RKO (cell line): ENCODE measurements around the gene LRRC1.
A peak's percentile ranks its signal among the peaks of the same experiment; 100 is the strongest.
"Not testable (repeated sequence)": the region's sequence is repeated elsewhere in the genome, so short reads cannot be mapped to it uniquely, and the experiment has no call there.

Experiments
- DNase-seq: peaks from one replicate; pipeline ENCODE4 v3.0.0-alpha.2; 2016; ENCODE audit warnings: low spot score

Gene LRRC1

DNA sequence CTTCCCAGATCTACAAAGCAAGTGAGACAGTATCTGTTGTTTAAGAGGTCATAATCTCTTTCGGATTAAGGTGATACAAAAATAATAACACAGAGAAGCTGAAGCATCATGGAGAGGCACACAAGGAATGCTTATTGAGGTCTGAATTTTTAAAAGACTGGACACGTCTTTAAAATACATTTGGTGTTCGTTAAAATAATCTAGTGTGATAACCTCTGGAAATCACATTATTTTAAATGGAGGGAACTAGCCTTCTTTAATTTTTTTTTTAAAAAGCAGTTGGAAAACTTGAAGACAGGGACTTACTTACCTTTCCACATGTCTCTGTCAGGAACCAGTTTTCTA is 1.9 kb upstream of the LRRC1 start:
- DNase-seq: no peak

DNA sequence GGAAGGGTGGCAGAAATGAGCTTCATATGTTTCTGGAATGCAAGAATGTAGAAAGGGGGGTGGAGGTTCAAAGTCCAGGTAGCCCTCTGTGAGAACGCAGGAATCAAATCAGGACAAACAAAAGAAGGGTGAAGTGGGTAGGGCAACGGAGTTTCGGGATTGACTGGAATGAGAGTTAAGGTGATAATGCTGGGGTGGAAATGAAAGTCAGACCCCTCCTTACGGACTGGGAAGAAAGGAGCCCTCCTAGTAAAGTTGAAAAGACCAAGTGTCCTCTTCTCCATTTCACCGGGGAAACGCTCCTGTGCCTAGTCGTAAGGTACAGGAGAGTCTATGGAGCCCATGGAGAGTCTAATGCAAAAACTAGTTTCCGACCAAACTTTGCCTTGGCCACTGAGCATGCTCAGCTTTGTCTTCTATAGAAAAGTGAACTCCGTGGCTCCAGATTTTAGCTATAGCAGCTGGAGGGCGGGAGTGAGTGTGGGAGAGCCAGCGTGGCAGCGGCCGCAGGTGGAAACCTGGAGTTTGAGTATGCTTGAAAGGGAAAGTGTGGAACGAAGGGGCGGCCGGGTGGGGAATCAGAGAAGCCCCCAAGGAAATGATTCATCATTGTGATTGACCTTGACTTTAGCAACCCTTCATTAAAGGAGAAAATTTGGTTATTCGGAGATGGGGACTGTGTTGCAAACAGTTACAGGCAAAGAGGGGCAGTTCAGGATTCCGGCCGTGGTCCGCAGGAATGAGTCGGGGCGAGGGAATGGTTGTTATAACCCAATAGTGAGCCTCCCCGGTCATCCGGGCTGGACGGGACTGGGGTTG is 1.3 kb upstream of the LRRC1 start:
- DNase-seq: peak; percentile 76

DNA sequence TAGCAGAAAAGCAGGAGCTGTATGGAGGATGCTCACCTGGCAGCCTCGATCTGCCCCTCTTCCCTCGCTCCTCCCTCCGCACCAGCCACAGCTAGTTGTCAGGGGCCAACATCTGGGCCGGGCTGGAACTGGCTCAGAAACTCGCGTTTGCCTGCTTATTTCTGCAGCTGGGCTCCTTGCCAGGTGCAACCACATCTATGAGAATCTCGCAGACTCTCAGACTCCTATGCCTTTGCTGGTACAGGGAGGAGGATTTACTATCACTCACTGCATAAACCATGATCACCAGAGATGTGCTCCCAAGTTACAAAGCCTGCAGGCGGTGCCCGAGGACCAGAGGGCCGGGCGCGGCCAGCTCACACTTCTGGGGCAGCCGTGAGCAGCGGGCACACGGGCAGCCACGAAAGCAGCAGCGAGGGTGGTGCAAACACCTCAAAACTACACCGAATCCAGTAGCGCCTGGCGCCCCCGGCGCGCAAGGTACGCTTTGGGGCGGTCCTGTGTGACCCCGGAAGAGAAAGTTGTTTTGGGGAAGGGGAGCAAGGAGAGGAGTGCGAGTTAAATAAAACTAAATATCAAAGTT is 577 bp upstream of the LRRC1 start:
- DNase-seq: peak; percentile 83

DNA sequence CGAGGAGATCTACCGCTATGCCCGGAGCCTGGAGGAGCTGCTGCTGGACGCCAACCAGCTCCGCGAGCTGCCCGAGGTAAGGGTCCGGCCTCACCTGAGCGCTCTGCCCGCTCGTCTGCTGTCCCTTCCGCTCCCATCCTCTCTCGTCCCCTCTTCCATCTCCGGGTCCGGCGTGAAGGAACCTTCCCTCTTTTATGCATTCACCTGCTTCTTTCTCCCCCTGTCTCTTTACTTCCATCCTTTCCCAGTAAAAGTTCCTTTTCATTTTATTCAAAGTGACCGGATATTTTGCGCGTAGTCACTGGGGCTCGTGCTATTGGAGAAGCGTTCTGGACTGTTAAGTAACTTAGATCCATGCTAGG is 516 bp downstream of the LRRC1 start:
- peak; percentile 27 for DNase-seq

DNA sequence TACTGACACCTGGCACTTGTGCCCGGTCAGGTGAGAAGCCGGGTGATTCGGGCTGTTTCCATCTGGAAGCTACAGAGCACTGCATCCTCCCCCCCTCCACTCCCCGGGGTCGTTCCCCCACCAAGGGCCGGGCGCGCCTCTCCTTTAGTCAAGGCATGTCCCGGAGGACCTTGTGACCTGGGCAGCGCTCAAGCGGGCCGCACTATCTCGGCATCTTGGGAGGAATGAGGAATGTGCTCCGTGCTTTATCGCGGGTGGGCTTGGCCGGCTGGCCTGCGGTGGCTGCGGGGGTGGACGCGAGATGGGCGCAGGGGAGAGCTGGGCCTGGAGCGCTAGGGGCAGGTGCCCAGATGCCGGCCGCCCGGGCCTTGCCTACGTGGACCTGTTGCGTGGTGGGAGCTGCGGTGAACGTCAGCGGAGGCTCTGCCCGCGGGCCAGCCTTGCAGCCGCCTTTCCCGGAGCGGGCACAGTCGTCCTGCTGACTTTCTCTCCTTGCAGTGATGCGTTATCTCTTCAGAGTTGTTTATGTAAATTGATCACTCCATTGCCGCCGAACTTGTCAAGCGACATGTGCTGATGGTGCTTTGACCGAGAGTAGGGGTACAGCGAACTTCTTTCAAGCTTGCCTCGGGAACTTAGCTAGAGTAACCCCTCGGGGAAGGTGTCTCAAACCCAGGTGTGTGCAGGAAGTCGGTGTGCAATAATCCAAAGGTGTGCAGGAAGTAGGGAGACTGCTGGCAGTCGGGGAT is 1.1 kb downstream of the LRRC1 start:
- DNase-seq: peak; percentile 52

DNA sequence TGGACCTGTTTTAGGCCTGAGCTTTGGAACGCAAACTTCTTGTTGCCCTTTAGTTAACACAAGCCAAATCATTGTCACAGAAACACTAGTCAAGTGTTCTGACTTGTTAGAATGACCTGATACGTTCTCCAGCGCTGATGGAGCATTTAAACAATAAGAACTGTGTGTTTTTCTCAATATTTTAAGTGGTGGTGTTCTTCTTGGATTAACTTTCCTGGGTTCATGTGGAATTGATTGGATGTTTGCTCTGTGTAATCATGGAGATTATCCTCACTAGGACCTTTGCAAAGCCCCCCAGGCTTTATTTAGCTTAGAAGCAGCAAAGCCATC is 1.6 kb downstream of the LRRC1 start:
- no peak for DNase-seq

DNA sequence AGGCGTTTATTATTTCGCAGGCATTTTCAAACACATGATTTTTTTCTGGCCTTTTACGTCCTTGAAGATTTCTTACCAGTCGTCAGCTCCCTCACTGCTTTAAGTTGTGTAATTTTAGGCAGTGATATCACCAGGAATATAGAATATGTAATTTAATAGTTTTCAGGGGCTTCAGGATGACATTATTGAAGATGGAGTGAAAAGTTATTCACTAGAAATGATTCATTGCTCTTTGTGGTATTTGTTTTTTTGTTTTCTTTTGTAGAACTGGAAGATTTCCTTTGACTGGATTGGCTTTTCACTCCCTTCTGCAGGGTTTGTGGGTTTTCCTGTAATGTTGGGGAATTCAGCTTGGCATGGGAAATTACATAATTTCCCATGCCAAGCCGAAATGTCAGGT is 2.0 kb downstream of the LRRC1 start:
- DNase-seq: no peak

DNA sequence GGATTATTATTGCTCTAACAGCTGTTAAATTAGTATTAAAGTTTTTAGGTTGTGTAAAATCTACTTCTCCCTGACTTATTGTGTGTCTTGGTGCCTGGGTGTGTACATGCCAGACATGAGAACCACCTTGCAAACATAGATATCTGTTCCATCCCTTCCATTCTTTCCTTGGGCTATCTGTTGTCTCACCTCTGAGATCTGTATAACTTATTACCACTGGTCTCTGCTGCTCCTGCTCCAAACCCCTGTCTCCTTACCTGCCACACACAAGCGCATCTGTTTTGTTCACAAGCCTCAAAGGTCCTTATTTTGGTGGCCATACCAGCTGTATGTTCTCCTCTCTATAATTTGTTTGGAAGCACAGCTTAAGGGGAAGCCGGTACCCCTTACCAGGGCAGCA is 2.5 kb downstream of the LRRC1 start:
- no peak for DNase-seq

DNA sequence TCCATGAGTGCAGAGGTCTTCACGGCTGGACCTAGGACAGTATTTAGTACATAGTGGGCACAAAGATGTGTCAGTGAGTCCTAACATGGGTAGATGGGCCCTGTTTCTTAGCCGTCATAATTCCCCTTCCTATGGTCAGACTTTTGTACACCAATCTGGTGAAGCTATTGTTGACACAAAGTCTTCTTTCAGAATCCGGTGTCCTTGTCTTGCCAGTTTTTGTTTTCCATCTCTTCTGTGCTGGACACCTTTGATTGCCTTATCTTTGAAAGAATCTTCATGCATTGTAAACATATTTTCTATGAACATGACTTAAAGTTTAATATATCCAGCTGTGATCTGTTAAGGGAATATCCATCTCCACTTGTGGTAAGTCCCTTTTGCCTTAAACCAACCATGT is 4.5 kb downstream of the LRRC1 start:
- no peak for DNase-seq

DNA sequence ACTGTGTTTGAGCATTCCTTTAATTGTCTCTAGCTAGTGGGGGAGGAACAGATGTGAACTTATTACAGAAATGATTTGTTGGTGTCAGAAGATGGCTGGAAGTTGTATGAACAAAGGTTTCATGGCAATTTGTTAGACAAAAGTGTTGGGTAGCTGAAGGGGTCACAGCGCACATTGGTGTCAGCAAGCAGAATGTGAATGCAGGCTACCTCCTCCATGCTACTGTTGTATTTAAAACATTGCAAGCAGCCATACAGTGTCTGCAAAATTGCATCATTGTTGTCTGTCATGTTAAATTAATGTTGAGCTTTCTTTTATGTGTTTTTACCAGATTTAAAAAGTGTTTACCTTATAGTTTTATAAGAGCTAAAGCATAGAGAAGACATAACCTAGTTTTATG is 6.2 kb downstream of the LRRC1 start:
- DNase-seq: no peak

DNA sequence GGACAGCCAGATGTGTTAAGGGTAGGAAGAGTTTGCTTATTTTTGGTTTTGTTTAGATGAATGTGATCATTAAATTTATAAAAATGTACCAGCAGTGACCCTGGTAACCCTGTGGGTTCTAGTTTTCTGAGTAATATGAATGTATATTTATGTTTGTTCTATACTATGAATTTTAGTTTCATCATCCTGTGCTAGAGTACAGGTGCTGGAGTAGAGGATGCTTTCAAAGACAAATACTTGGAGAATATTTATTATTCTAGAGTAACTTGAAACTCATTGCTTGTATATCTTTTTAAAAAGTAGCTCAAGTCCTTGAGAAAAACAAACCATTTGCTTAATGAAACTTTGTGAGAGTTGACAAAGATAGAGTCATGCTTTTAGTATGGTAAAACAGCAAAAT is 7.8 kb downstream of the LRRC1 start:
- DNase-seq: no peak

DNA sequence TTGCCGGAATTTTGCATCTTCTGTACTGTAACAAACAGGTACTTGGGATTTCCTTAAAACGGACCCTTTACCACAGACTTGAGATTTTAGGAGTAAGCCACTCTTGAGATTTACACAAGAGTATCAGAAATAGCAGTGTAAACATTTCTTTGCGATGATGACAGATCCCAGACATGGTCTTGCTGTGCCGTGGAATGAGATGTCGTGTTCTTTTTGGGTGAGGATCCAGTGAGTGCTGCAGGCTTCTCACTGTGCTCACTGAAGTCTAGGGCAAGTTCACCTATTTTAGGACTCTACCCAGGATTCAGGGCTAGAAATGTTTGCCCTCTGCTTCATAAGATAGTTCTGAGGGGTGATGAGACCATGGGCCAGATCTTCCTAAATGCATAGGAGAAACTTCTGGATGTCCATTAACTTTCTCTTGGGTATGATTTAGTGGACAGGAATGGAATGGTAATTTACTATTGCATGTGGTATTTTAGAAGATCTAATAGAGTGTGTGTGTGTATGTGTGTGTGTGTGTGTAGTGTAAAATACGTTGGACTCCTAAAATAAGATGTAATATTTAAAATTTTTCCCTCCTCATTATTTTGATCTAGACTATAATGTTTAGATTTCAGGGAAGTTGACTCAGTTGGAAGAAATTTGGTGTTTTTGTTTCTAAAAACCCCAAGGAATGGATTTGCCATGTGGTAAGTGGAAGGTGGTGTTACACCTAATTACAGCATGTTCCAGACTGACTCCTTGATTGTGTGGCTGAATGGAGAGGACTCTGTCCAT is 8.5 kb downstream of the LRRC1 start:
- DNase-seq: no peak

DNA sequence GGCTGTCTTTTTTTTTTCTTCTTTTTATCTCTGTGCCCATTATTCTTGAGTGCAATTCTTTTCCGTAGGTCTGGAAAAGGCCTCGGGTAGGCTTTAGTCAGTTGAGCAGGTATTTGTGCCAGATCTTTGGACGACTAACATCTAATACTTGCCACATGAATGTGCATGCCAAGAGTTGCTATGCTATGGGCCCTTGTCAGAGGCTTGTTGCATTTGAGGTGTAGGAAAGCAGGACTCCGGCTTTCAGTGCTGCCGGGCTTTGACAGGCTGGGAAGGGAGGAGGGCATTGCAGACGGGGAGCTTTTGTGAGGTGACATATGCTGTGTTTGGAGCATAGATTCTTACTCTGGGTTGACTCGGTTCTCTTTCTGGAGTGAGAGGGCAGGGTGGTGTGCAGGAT is 10.2 kb downstream of the LRRC1 start:
- no peak for DNase-seq

DNA sequence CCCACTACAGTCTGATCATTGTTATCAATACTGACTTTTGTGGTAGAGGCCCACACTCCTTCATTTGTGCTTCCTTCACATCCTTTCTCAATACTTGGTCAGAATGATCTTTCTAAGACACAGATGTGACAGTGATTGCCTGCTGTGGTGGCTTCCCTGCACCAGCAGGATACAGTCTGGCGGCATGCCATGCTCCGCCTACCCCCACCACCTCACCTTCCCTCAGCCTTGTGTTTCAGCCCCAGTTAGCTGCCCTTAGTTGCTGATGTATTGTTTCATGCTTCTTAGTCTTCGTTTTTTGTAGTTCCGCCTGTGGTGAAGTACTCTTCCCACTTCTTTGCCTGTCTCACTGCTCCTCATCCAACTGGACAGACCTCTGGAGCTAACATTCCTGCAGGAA is 10.9 kb downstream of the LRRC1 start:
- DNase-seq: no peak

DNA sequence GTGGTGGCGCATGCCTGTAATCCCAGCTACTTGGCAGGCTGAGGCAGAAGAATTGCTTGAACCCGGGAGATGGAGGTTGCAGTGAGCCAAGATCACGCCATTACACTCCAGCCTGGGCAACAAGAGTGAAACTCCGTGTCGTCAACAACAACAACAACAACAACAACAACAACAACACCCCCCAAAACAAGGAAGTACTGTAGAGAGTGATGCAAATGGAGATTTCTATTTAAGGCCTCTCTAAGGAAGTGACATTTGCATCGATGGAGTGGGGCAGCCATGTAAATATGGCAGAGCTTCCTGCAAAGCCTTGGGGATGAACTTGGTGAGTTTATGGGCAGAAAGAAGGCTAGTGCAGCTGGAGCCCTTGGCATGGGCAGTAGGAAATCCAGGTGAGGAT is 12.8 kb downstream of the LRRC1 start:
- DNase-seq: not testable (repeated sequence)

DNA sequence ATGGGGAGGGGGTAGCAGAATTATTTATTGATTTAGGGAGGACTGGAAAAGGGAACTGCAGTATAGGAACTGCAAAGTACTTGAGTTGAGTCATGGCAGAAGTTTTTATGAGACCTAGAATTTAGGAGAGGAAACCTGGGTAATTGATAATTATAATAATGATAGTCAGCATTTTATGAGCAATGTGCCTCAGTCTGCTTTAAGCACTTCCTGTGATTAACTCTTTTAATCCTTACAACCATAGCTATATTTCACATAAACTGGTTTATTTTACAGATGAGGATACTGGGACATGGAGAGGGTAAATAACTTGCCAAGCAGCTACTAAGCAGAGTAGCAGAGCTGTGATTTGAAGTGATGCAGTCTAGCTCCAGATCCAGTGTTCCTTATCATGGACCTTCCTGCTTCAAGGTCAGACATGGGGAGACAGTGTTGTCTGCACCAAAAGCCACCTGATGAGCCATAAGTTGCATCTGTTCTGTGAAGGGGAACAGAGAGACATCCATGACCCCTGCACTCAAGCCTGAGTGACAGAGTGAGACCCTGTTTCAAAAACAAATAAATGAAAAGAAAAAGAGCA is 13.6 kb downstream of the LRRC1 start:
- DNase-seq: no peak

DNA sequence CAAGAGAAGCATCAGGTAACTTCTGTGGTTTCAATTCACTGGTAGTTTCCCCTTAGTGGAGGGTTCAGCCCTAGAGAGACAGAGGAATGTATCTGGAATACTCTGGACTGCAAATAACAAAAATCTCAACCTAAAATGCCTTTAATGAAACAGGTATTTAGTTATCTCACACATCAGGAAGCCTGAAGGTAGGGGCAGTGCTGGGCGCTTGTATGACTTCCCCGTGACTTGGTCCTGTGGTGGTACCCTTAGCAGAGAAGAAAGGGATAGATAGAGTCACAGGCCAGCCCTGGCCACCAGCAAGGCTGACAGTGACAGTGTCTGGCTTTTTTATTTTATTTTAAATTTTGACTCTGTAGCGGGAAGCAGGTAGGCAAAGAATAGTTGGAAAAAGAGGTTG is 14.9 kb downstream of the LRRC1 start:
- no peak for DNase-seq

DNA sequence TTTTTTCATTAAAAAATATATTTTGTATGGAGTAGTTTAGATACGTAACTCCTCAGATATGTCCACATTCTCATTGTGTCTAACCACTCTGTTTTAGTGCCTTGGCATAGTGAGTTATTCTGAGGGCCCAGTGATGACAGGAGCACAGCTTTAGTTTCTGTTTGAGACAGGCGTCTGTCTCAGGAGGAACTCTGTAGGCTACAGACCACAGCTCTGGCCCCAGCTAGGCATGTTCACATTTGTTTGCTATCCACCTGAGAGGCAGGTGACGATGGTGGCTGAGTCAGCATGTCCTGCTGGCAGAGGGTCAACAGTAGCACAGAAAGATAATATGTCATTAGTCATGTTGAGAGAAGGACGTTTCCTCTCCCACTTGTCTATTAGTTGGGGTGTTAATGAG is 16.3 kb downstream of the LRRC1 start:
- DNase-seq: no peak

DNA sequence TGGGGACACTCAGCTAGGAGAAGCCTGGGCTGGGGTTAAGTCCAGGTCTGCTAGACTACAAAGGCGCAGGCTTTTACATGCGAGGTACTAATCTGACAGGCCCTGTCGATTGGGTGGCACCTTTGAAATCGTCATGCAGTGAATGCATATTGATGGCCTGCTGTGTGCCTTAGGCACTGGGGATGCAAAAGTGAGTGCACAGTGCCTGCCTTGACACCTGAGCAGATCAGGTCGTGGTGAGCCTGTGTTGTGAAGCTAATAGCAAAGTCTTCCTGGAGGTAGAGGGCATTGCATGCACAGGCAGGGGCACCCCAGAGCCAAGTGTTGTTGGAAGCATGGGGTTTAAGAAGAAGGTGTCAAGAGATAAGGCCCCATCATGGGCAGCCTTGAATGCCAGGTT is 16.9 kb downstream of the LRRC1 start:
- DNase-seq: no peak

DNA sequence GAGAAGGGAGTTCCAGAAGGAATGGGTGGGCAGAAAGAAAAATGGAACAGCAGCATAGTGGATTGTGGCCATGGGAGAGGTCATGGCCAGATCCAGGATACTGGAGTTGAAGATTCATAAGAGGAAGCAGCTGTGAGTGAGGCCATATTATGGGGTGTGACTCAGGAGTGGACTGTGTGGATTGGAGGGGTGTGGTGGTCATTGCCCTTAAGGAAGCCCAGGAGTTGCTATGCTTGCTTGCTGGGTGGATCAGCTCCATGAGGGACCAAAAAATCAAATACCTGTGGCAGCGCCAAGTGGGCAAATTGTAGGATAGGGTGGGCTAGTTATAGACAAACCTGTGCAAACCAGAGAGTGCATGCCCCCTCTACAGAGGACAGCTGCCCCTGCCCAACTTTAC is 18.3 kb downstream of the LRRC1 start:
- no peak for DNase-seq

DNA sequence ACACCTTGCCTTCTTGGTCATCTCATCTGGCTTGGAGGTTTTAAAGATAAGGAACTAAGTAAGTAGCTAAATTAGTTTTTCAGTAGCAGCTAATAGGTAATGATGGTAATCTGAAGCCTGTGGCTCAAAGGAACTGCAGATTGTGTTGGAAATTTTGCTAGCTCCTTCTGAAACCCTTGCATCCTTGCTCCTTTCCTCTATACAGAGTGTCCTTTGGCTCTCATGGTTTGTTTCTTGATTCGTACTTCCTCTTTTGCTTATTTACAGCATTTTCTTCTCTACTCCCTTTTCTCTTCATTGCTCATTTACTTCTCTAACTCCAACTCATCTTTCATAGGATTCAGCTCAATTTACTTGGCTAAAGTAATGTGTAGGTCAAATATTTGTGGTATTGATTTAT is 19.0 kb downstream of the LRRC1 start:
- no peak for DNase-seq

DNA sequence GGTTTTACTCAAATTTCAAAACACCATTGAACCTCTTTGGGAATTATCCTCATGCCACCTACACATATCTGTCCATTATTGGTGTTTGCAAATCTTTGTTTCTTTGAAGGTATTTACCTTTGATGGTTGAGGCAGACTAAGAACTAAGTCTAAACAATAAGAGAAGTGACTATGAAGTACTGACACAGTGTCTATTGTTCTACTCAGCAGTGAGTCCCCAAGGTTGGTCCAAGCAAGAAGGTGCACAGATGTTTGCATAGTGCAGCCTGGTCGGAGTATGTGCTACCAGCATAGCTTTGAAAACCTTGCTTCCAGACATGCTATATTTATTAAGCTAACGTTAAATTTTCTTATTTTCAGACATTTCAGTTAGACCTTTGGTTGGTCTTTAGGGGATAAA is 19.5 kb downstream of the LRRC1 start:
- DNase-seq: no peak
